Right forelimb (tissue), 1 donor: ENCODE measurements around the gene CTSL.

Source experiments
- DNase-seq: peaks from one replicate; pipeline ENCODE4 v3.0.0-alpha.2; 2018

CTSL gene

GRCh38 chr9:87760529-87760928, 34.6 kb downstream of the CTSL start:
- DNase-seq: no peak

- DNase-seq: no peak
These were observed 37.4 kb downstream of the CTSL start for GRCh38 chr9:87763286-87763685.

GRCh38 chr9:87765521-87765920, 39.6 kb downstream of the CTSL start:
- DNase-seq: no peak

GRCh38 chr9:87766697-87767096, 40.8 kb downstream of the CTSL start:
- no peak for DNase-seq

GRCh38 chr9:87770616-87771315, 44.8 kb downstream of the CTSL start:
- DNase-seq: no peak

- no peak for DNase-seq
These were observed 45.5 kb downstream of the CTSL start for GRCh38 chr9:87771316-87772006.

- DNase-seq: no peak
These were observed 50.8 kb downstream of the CTSL start for GRCh38 chr9:87776481-87777379.

GRCh38 chr9:87778996-87779395, 53.1 kb downstream of the CTSL start:
- DNase-seq: no peak
